Measurements from ENCODE around the gene STING1.
"Not testable (repeated sequence)": the region's sequence is repeated elsewhere in the genome, so short reads cannot be mapped to it uniquely, and the experiment has no call there.

STING1 gene

DNA sequence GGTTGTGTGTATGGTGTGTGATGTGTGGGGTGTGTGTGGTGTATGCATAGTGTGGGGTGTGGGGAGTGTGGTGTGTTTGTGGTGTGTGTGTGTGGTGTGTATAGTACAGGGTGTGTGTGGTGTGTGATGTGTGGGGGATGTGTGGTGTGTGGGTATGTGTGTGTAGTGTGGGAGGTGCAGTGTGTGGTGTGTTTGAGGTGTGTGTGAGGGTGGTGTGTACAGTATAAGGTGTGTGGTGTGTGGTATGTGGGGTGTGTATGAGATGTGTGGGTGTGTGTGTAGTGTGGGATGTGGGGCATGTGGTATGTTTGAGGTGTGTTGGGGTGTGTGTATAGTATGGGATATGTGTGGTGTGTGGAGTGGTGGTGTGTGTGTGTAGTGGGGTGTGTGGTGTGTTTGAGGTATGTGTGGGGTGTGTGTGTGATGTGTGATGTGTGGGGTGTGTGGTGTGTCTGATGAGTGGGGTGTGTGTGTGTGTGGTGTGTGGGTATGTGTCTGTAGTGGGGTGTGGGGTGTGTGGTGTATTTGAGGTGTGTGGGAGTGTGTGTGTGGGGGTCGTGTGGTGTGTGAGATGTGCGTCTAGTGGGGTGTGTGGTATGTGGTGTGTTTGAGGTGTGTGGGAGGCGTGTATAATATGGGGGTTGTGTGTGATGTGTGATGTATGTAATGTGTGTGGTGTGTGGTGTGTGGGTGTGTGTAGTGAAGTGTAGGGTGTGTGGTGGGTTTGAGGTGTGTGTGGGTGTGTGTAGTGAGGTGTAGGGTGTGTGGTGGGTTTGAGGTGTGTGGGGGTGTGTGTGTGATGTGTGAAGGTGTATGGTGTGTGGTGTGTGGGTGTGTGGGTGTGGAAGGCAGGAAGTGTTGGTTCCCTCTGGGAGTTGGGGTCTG, 28.6 kb downstream of the STING1 start:
- TF ChIP-seq, protein P1, sequence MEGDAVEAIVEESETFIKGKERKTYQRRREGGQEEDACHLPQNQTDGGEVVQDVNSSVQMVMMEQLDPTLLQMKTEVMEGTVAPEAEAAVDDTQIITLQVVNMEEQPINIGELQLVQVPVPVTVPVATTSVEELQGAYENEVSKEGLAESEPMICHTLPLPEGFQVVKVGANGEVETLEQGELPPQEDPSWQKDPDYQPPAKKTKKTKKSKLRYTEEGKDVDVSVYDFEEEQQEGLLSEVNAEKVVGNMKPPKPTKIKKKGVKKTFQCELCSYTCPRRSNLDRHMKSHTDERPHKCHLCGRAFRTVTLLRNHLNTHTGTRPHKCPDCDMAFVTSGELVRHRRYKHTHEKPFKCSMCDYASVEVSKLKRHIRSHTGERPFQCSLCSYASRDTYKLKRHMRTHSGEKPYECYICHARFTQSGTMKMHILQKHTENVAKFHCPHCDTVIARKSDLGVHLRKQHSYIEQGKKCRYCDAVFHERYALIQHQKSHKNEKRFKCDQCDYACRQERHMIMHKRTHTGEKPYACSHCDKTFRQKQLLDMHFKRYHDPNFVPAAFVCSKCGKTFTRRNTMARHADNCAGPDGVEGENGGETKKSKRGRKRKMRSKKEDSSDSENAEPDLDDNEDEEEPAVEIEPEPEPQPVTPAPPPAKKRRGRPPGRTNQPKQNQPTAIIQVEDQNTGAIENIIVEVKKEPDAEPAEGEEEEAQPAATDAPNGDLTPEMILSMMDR (IDR thresholded peaks at IDR 0.05; ENCODE audit: low read depth, low read length): no peak
- no peak for DNase-seq (ENCODE audit: extremely low read depth, low read depth)

DNA sequence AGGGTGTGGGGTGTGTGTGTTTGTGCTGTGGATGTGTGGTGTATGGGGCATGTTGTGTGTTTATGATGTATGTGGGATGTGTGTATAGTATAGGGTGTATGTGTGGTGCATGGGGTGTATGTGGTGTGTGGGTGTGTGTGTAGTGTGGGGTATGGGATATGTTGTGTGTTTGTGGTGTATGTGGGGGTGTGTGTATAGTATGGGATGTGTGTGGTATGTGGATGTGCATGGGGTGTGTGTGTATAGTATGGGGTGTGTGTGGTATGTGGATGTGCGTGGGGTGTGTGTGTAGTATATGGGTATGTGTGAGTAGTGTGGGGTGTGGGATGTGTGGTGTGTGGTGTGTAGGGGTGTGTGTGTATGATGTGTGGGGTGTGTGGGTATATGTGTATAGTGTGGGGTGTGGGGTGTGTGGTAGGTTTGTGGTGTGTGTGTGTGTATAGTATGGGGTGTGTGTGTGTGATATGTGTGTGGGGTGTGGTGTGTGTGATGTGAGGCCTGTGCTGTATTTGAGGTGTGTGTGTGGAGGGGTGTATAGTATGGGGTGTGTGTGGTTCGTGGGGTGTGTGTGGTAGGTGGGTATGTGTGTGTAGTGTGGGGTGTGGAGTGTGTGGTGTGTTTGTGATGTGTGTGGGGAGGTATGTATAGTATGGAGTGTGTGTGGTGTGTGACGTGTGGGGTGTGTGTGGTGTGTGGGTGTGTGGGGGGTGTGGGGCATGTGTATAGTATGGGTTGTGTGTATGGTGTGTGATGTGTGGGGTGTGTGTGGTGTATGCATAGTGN, 30.5 kb downstream of the STING1 start:
- DNase-seq (ENCODE audit: extremely low read depth, low read depth): no peak
- TF ChIP-seq, protein P1 (IDR thresholded peaks at IDR 0.05; ENCODE audit: low read depth, low read length): no peak

DNA sequence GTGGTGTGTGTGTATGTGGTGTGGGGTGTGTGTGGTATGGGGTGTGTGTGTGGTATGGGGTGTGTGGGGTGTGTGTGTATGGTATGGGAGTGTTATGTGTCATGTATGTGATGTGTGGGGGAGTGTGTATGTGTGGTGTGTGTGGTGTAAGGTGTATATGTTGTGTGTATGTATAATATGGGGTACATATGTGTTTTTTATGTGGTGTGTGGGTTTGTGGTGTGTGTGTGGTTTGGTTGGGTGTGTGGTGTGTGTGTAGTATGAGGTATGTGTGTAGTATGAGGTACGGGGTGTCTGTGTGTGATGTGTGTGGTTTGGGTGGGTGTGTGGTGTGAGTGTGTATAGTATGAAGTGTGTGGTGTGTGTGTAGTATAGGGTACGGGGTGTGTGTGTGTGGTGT, 31.4 kb downstream of the STING1 start:
- TF ChIP-seq, protein P1 (IDR thresholded peaks at IDR 0.05; ENCODE audit: low read depth, low read length): no peak
- DNase-seq (ENCODE audit: extremely low read depth, low read depth): no peak

DNA sequence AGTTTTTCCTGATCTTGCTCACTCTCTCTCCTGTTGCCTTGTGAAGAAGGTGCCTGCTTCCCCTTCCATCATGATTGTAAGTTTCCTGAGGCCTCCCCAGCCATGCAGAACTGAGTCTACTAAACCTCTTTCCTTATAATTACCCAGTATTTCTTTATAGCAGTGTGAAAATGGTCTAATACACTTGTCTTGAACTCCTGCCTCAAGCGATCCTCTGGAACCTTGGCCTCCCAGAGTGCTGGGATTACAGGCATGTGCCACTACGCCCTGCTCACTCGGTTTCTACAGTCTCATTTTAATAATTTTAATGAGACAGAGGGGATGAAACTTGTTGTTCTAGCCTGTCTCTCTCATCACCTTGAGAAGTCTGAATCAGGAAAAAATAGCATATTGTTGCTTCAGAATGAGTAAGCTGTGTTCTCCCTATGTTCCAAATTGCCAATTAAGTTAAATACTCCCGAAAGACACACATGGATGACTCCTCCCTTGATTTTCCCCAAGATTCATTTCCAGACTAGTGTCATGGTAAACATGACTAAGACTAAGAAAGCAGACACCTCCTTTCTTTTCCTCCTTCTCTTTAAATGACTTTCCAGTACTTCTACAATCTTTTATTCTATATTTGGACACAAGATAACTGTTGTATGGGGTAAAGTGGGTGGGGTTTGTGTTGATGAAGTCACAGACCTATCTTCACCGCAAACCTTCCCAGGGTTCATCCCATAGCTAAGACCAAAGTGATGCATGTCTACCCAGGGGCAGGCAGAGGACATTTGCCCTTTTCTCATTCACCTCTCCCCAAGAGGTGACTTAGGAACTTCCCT, 35.4 kb downstream of the STING1 start:
- TF ChIP-seq, protein P1 (IDR thresholded peaks at IDR 0.05; ENCODE audit: low read depth, low read length): no peak
- no peak for DNase-seq (ENCODE audit: extremely low read depth, low read depth)

DNA sequence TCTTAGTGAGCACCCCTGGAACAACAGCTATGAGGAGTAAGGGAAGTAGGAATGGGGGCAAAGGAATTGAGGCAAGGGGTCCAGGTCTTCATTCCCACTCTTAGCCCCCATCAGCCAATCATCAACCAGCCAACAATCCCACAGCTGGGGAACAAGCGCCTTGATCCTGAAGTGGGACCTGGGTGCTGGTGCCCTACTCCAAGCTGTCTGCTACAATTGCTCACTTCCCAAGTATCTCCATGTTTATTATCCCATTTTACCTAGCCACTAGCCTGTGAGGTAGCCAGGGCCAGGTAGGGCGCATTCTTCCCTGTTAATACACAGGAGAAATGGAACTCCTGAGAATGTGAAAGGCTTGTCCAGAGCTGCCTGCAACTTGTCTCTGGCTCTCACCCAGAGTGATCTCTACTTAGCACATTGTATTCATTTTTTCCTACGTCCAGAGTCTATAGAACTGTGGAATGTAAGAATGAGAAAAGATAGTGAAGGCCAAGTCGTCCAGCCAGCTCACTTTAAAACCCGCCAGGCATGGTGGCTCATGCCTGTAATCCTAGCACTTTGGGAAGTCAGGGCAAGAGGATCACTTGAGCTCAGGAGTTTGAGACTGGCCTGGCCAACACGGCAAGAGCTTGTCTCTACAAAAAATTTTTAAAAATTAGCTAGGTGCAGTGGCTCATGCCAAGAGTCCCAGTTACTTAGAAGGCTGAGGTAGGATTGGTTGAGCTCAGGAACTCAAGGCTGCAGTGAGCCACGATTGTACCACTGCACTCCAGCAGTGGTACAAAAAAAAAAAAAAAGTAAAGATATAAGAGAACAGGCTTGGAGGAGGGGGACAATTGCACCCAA, 37.0 kb downstream of the STING1 start:
- no peak for DNase-seq (ENCODE audit: extremely low read depth, low read depth)
- TF ChIP-seq, protein P1 (IDR thresholded peaks at IDR 0.05; ENCODE audit: low read depth, low read length): no peak

DNA sequence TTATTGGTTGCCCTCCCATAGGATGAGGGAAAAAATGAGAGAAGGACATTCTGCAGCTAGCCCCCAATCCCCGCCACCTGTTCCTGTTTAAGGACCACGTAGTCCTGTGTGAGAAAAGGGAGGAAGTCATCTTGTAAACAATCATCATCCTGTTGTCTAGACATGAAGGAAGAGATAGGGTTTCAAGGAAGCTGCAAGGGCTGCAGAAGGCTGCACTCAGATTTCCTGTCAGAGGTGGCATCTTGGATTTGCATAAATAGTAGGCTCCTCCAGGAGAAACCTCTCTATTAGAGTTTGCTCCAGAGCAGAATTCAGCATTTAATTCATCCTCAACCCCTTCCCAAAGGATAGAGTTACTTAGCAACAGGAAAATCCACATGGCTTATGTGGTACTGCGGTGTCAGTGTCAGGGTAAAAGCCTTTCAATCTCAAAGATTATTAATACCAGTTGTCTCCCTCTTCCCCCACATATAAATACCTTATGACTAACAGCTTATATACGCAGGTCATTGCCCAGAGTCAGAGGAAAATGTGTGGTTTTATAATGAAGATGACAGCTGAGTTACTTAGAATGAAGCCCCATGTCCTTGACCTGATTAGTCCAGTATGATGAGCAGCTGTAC, 38.6 kb downstream of the STING1 start:
- TF ChIP-seq, protein P1 (IDR thresholded peaks at IDR 0.05; ENCODE audit: low read depth, low read length): no peak
- DNase-seq (ENCODE audit: extremely low read depth, low read depth): peak; percentile 60

DNA sequence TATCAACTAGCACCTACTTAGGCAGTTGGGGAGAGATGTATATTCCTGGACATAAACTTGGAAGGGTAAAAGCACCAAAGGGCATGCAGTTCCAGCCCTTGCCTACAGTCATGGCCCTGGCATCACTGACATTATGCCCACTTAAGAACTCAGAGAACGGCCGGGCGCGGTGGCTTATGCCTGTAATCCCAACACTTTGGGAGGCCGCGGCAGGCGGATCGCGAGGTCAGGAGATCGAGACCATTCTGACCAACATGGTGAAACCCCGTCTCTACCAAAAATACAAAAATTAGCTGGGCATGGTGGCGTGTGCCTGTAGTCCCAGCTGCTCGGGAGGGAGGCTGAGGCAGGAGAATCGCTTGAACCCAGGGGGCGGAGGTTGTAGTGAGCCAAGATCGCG, 42.1 kb downstream of the STING1 start:
- DNase-seq (ENCODE audit: extremely low read depth, low read depth): not testable (repeated sequence)

All from AG09319 (cell line).